Measurements from ENCODE around the gene RBM38.

GRCh38 chr20:57451795-57452661, 60.8 kb downstream of the RBM38 start:
- no peak for TF ChIP-seq POLR2A (IDR thresholded peaks at IDR 0.05; ENCODE audit: low read depth)
- no peak for TF ChIP-seq EP300 (IDR thresholded peaks at IDR 0.05)
- peak; percentile 51 to 69 for TF ChIP-seq POLR2AphosphoS5 (IDR thresholded peaks at IDR 0.05)
- TF ChIP-seq, protein P1, sequence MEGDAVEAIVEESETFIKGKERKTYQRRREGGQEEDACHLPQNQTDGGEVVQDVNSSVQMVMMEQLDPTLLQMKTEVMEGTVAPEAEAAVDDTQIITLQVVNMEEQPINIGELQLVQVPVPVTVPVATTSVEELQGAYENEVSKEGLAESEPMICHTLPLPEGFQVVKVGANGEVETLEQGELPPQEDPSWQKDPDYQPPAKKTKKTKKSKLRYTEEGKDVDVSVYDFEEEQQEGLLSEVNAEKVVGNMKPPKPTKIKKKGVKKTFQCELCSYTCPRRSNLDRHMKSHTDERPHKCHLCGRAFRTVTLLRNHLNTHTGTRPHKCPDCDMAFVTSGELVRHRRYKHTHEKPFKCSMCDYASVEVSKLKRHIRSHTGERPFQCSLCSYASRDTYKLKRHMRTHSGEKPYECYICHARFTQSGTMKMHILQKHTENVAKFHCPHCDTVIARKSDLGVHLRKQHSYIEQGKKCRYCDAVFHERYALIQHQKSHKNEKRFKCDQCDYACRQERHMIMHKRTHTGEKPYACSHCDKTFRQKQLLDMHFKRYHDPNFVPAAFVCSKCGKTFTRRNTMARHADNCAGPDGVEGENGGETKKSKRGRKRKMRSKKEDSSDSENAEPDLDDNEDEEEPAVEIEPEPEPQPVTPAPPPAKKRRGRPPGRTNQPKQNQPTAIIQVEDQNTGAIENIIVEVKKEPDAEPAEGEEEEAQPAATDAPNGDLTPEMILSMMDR (IDR thresholded peaks at IDR 0.05) = no peak

Data from esophagus muscularis mucosa (tissue), 4 donors.